ENCODE data around the gene CCDC38.
A peak's percentile ranks its signal among the peaks of the same experiment; 100 is the strongest.
"Not testable (repeated sequence)": the region's sequence is repeated elsewhere in the genome, so short reads cannot be mapped to it uniquely, and the experiment has no call there.

CCDC38 gene

GRCh38 chr12:95882080-95882479, 60.3 kb downstream of the CCDC38 start:
- no peak for DNase-seq (ENCODE audit: low read depth)

DNA sequence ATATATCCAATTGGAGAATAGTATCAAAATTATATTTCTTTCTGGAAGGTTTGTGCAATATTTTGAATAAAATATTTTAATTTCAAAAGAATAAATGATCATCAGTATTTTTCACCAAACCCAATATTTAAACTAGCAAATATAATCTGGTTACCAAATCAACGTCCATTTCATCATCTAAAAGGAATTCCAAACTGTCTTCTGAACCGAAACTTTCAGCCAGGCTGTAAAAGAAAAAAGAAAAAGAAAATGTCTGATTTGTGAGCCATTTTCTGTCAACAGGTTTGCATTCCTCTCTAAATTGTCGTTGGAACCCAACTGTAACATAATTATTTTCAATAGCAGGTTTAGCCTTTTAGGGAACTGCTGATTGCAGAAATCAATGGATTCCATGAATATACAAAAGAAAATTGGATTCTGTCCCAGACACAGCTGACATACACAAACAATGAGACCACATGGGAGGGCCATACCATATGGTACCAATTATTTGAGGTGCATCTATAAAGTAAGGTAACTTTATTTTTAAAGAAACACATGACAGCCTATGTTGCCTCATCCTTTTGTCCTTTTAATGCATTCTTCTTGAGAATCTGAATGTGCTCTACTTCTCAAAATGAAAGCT, 61.0 kb downstream of the CCDC38 start:
- no peak for DNase-seq (ENCODE audit: low read depth)

- no peak for DNase-seq (ENCODE audit: low read depth)
Observed at GRCh38 chr12:95880895-95881294, 61.5 kb downstream of the CCDC38 start.

DNA sequence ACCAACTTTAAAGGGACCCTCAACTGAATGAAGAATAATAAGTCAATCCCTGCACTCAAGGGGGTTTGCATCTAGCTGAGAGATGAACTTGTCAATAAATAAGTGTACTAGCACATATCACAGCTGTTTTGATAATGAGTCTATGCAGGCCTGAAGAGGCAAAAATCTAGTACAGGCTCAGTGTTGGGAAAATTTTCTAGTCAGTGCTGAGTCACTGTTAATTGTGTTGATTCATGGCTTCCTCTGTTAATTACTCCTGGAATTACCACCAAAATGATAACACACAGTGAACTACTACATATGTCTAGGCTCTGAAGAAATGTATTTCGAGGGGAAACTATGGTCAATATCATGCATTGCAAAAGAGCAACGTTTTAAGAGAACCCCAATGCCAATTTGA, 64.8 kb downstream of the CCDC38 start:
- no peak for DNase-seq (ENCODE audit: low read depth)

GRCh38 chr12:95874452-95874851, 68.0 kb downstream of the CCDC38 start:
- DNase-seq (ENCODE audit: low read depth) = no peak

DNA sequence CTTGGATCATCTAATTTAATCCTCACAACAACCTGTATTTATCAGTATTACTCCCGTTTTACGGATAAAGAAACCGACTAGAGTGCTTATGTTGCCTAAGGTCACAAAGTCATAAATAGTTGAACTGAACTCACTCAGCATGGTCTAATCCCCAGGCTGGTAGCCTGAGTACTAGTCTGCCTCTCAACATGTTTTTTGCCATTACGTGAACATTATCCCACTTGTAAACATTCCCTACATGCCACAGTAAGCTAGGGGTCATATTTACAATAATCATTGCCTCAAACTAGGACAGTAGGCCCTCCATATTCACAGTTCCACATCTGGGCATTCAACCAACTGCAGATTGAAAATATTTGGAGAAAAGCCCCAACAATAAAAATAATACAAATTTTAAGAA, 71.5 kb downstream of the CCDC38 start:
- DNase-seq (ENCODE audit: low read depth) = no peak

DNA sequence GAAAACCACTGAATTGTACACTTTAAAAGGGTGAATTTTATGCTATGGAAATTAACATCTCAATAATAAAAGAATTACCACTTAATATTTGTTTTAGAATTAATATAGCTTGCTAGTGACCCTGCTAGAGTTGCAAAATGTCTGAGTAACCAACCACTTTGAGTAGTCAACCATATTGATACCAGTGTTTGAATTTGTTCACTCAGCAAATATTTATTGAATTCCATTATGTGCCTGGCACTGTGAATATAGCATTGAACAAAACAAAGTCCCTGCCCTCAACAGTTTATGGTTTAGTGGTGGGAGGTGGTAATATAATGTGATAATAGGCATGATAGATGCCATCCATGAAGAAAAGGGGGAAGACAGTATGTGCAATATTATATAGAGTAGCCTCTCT, 79.1 kb downstream of the CCDC38 start:
- no peak for DNase-seq (ENCODE audit: low read depth)

GRCh38 chr12:95862038-95862437, 80.4 kb downstream of the CCDC38 start:
- DNase-seq (ENCODE audit: low read depth) = no peak

DNA sequence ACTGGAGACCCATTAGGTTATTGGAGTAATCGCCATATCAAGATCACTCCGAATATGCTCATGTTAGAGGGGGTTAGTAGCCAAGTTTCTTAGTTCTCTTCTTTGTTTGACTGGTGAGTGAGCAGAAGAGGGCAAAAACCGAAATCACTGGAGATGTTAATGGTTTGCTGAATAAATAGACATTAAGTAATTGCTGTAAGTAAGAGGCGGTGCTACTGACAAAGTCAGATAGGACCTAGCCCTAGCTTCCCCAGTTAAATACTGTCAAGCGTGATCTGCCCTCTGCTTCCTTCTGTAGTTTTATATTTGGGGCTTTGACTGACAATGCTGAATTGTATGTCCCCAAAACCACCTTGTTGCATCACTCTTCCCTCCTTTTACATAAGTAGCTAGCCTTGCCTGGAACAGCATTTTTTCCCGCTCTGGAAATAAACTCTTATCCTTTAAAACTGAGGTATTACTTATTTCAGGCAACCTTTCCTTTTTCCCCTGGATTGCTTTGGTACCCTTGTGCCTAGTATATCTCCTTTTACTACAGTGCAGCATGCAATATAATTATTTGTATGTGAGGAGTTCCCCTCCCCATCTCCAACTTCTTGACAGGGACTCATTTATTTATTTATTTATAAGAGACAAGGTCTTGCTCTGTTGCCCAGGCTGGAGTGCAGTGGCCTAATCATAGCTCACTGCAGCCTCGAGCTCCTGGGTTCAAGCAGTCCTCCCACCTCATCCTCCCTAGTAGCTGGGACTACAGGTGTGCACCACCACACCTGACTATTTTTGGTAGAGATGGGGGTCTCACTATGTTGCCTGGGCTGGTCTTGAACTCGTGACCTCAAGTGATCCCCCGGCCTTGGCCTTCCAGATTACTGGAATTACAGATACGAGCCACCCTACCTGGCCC, 82.2 kb downstream of the CCDC38 start:
- DNase-seq (ENCODE audit: low read depth) = no peak

GRCh38 chr12:95859344-95859816, 83.0 kb downstream of the CCDC38 start:
- DNase-seq (ENCODE audit: low read depth) = no peak

GRCh38 chr12:95858451-95859343, 83.7 kb downstream of the CCDC38 start, which contains the start of gene SNRPF:
TSS of gene SNRPF (plus strand) at chr12:95858952. CDS start at chr12:95859074, 122 bp downstream.
- peak; percentile 94 for DNase-seq (ENCODE audit: low read depth)

DNA sequence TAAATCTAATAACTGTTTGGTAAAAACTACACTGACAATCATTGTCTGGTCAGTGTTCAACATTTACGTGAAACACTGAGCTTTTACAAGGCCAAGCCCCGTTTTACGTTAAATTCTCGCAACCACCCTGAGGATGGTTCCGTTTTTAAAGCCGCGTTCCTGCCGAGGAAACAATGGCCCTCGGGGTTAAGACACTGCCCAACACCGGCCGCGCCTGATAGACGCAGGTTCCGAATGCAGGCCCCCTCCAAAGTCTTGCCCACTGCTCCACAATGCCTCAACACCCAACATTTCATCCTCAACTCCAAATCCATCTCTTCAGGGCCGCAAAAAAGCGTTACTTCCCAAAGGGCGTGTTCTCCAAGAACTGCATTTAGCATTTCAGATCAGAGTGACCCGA, 84.6 kb downstream of the CCDC38 start:
- DNase-seq (ENCODE audit: low read depth) = no peak

DNA sequence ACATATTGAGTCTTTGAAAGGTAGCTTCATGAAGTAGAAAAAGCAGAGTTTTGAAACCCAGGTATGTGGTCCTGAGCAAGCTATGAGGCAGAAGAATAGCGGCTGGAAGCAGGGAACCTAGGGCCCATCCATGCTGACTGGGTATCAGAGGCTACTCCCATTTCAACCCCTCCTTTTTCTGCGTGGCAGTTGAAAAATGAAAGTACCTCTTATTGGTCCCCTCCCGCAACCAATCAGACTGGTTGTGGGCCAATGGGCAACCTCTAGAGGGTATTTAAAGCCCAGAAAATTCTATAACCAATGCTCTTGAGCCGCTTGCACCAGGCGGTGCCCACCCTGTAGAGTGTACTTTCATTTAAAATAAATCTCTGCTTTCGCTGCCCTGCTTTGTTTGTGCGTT, 85.3 kb downstream of the CCDC38 start:
- no peak for DNase-seq (ENCODE audit: low read depth)

DNA sequence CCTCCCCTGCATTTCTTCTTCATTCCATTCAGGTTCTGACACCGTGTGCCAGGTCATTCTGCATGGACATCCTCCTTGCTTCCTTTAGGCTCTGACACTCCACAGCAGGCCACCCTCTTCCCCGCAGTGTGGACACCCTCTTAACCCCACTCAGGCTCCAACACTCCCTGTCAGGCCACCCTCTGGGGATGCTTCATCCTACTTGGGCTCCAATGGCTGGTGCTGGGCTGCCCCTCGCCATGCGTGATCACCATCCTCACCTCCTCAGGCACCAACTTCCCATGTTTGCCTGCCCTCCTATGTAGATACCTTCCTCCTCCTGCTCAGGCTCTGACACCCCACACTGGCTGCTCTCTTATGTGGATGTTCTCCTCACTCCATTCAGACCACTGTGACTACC, 90.3 kb downstream of the CCDC38 start:
- DNase-seq (ENCODE audit: low read depth) = no peak

- DNase-seq (ENCODE audit: low read depth) = no peak
Observed at GRCh38 chr12:95851606-95852005, 90.8 kb downstream of the CCDC38 start.

DNA sequence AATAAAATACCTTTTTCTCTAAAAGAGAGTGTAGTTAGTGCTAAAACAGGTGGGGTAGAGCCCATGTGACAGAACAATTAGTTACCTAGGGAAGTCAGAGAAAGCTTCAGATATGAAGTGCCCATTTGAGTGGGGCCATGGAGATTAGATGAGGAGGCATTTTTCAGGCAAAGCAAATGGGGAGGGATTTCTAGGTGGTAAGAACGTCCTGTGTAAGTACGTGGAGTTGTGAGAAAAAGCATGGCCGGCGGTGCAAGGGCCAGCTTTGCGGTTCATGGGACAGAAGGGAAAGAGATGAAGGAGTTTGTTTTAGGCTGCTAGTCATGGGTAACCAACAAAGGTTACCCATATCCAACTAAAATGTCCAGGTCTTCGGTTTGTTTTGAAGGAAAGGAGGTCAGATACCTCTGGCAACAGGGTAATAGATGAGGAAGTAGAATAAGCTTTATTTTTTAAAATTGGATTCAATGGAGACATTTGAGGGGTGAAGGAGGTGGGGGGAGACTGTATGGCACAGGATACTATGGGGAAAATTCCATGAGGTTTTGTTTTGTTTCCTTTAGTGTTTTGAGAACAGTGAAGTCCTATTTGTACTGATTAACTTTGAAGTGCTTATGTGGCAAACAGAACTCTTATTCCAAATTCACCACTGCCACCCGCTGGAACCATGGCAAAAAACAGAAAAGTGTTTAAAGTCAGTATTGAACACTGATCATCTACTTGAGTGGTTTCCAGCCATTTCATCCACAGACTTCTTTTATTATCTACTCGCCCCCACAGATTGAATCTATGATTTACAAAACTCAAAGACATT, 93.6 kb downstream of the CCDC38 start:
- no peak for DNase-seq (ENCODE audit: low read depth)

- not testable (repeated sequence) for DNase-seq (ENCODE audit: low read depth)
Observed at GRCh38 chr12:95842426-95842825, 100.0 kb downstream of the CCDC38 start.

DNA sequence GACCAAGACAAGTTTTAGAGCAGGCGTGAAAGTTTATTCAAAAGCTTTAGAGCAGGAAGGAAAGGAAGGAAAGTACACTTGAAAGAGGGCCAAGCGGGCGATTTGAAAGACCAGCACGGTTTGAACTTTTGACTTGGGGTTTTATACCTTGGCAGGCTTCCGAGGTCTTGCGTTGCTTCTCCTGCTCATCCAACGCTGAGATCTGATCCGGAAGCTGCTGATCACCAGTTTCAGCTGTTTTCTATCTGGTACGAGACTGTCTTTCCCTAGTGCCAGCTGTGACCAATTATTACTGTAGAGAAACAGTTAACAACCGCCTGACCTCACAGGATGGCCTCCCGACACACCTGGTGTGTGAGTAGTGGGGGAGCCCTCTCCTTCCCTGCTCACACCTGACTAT, 104.3 kb downstream of the CCDC38 start:
- peak; percentile 63 for DNase-seq (ENCODE audit: low read depth)

GRCh38 chr12:95837240-95838038, 105.0 kb downstream of the CCDC38 start:
- DNase-seq (ENCODE audit: low read depth) = no peak

GRCh38 chr12:95836630-95837239, 105.7 kb downstream of the CCDC38 start:
- DNase-seq (ENCODE audit: low read depth) = no peak

All from fibroblast of the conjunctiva (primary cell).